Keratinocyte (primary cell): Measurements from ENCODE around the gene SLC17A3. TPM values are rescaled to one million over a fixed set of nuclear protein-coding genes. Genes with fewer than 3 reads are reported as not detected.

Experiments
- DNase-seq: peaks from one replicate; pipeline ENCODE4 v3.0.0-alpha.2; 2011; ENCODE audit warnings: low read depth, missing footprints, low spot score
- FAIRE-seq: peaks from 2 replicates; lab custom pipeline; 2011; peaks lifted over from hg19 to GRCh38; lab: Jason Lieb, UNC
- H2AFZ ChIP-seq: 2 replicates; pipeline ENCODE4 v1.6.0; 2012; ENCODE audit warnings: low read length, control low read depth, inconsistent platforms; ENCODE audit not compliant: control insufficient read depth
- H3K27ac ChIP-seq: 2 replicates; pipeline ENCODE4 v1.5.1; 2011; ENCODE audit warnings: low read length; ENCODE audit not compliant: control insufficient read depth, insufficient read depth
- H3K27me3 ChIP-seq: 3 replicates; pipeline ENCODE4 v1.6.0; 2011; ENCODE audit warnings: low read length; ENCODE audit not compliant: control insufficient read depth, insufficient read depth; ENCODE audit errors: extremely low read depth
- H3K36me3 ChIP-seq, 2 experiments: 2 replicates in 1 of 2; 3 replicates in 1 of 2; pipeline ENCODE4 v1.5.1; 2011; ENCODE audit warnings: low read length in 2 of 2, mild to moderate bottlenecking in 1 of 2; ENCODE audit not compliant: control insufficient read depth in 2 of 2, insufficient read depth in 2 of 2; ENCODE audit errors: extremely low read depth in 1 of 2
- H3K4me1 ChIP-seq: 3 replicates; pipeline ENCODE4 v1.5.1; 2011; ENCODE audit warnings: low read length; ENCODE audit not compliant: control insufficient read depth, insufficient read depth; ENCODE audit errors: extremely low read depth
- H3K4me2 ChIP-seq: 3 replicates; pipeline ENCODE4 v1.6.0; 2011; ENCODE audit warnings: low read depth, low read length; ENCODE audit not compliant: control insufficient read depth, insufficient read depth; ENCODE audit errors: extremely low read depth
- H3K4me3 ChIP-seq, 3 experiments: fragments of 200-600 bp in 1 of 3; sonication (generic) in 1 of 3; 2 replicates in 2 of 3; 3 replicates in 1 of 3; pipeline ENCODE4 v1.5.1; 2011 to 2016; ENCODE audit warnings: low read length in 3 of 3, mild to moderate bottlenecking in 3 of 3, control low read depth in 2 of 3, inconsistent platforms in 1 of 3, low read depth in 1 of 3, mixed read lengths in 1 of 3, mixed run types in 1 of 3, moderate library complexity in 1 of 3; ENCODE audit not compliant: control insufficient read depth in 2 of 3, insufficient read depth in 2 of 3; ENCODE audit errors: extremely low read depth in 1 of 3
- H3K79me2 ChIP-seq: 2 replicates; pipeline ENCODE4 v1.6.0; 2012; ENCODE audit warnings: low read length; ENCODE audit not compliant: control insufficient read depth, insufficient read depth
- H3K9ac ChIP-seq: 3 replicates; pipeline ENCODE4 v1.6.0; 2011; ENCODE audit warnings: low read length; ENCODE audit not compliant: control insufficient read depth, insufficient read depth; ENCODE audit errors: extremely low read depth
- H3K9me1 ChIP-seq: 3 replicates; pipeline ENCODE4 v1.6.0; 2011; ENCODE audit warnings: low read length; ENCODE audit not compliant: control insufficient read depth, insufficient read depth; ENCODE audit errors: extremely low read depth
- H3K9me3 ChIP-seq: 2 replicates; pipeline ENCODE4 v1.5.1; 2012; ENCODE audit warnings: low read depth, low read length; ENCODE audit not compliant: control insufficient read depth
- H4K20me1 ChIP-seq: 3 replicates; pipeline ENCODE4 v1.6.0; 2011; ENCODE audit warnings: low read length; ENCODE audit not compliant: control insufficient read depth, insufficient read depth; ENCODE audit errors: extremely low read depth
- CTCF ChIP-seq, 3 experiments: IDR thresholded peaks in 1 of 3; conservative IDR thresholded peaks in 1 of 3; optimal IDR thresholded peaks in 1 of 3; 2 replicates in 2 of 3; 3 replicates in 1 of 3; pipeline versions ENCODE3 to v1.5.1; 2011; ENCODE audit warnings: low read length in 3 of 3, mild to moderate bottlenecking in 3 of 3, moderate library complexity in 2 of 3, control low read depth in 1 of 3, inconsistent platforms in 1 of 3; ENCODE audit not compliant: insufficient read depth in 2 of 3; ENCODE audit errors: extremely low read depth in 1 of 3
- EZH2 ChIP-seq: IDR thresholded peaks from one replicate; pipeline ENCODE4 v1.6.1; 2012; ENCODE audit warnings: inconsistent platforms, mild to moderate bottlenecking, low read length, moderate library complexity
- dilution Hi-C: fragments of 300-500 bp; cut with MboI; formaldehyde crosslinking; loops from one replicate; pipeline ENCODE4 v1.7.0; 2020; ENCODE audit warnings: low sequenced_read_pairs; ENCODE audit not compliant: extremely low pct_ligation_motif_present
- polyA plus RNA-seq, 5 experiments: library from polyadenylated mRNA; depleted of rRNA in 3 of 5; stranded (reverse) in 3 of 5; stranded (forward) in 1 of 5; unstranded in 1 of 5; fragments of >200 nt; gene quantifications; 1 replicate in 1 of 5; 2 replicates in 3 of 5; 3 replicates in 1 of 5; pipeline versions ENCODE4 v1.2.1 to v1.2.3, GENCODE V29; 2011 to 2012; ENCODE audit warnings: missing spikeins in 2 of 5, low read depth in 1 of 5, low replicate concordance in 1 of 5

The SLC17A3 gene
- polyA plus RNA-seq, 1 donor (not counting 4 experiments of a cell fraction or from before 2014, with no cell fraction given) = not detected

GRCh38 chr6:25804804-25805203 lies 69.2 kb downstream of the SLC17A3 start:
- H3K9ac ChIP-seq = no peak overlapping the region
- DNase-seq (no peak), FAIRE-seq (no peak)
- no peak overlapping the region for H2AFZ ChIP-seq
- no peaks in the 10 kb centered on the region for H3K4me1 ChIP-seq
- no peak for TF ChIP-seq CTCF (optimal IDR thresholded peaks at IDR 0.05 in 1 of 3, IDR thresholded peaks at IDR 0.05 in 1 of 3, conservative IDR thresholded peaks at IDR 0.05 in 1 of 3; ENCODE audit: extremely low read depth in 1 of 3, insufficient read depth in 2 of 3, low read length in 3 of 3)
- TF ChIP-seq EZH2 = no peak
- H3K79me2 ChIP-seq = no peaks in the 10 kb centered on the region
- no peak overlapping the region for H3K27ac ChIP-seq
- dilution Hi-C loops = no loop called here
- H3K27me3 ChIP-seq = peaks cover 4% of the 10 kb centered on the region
- H4K20me1 ChIP-seq = no peaks in the 10 kb centered on the region
- no peaks in the 10 kb centered on the region for H3K36me3 ChIP-seq
- no peak overlapping the region for H3K4me2 ChIP-seq
- H3K9me3 ChIP-seq = no peaks in the 10 kb centered on the region
- H3K9me1 ChIP-seq = no peaks in the 10 kb centered on the region
- no peak overlapping the region for H3K4me3 ChIP-seq

GRCh38 chr6:25801436-25801835 lies 72.6 kb downstream of the SLC17A3 start:
- no peak for TF ChIP-seq CTCF (optimal IDR thresholded peaks at IDR 0.05 in 1 of 3, IDR thresholded peaks at IDR 0.05 in 1 of 3, conservative IDR thresholded peaks at IDR 0.05 in 1 of 3; ENCODE audit: extremely low read depth in 1 of 3, insufficient read depth in 2 of 3, low read length in 3 of 3)
- no peak for TF ChIP-seq EZH2
- Histone ChIP-seq H3K36me3 (no peaks in the 10 kb centered on the region), H3K9me3 (no peaks in the 10 kb centered on the region), H3K4me1 (no peaks in the 10 kb centered on the region), H3K9ac (no peak overlapping the region), H2AFZ (no peak overlapping the region), H3K27ac (no peak overlapping the region), H4K20me1 (no peaks in the 10 kb centered on the region), H3K4me2 (no peak overlapping the region), H3K79me2 (no peaks in the 10 kb centered on the region), H3K27me3 (peaks cover 4% of the 10 kb centered on the region), H3K9me1 (no peaks in the 10 kb centered on the region), H3K4me3 (no peak overlapping the region)
- DNase-seq (no peak), FAIRE-seq (no peak)
- dilution Hi-C loops = no loop called here

Other genes starting within 250 kb of the SLC17A3 start
- not detected in 3 replicates for gene SCGN, start 222.0 kb downstream of the SLC17A3 start, polyA plus RNA-seq
- gene SLC17A4, start 119.5 kb downstream of the SLC17A3 start, polyA plus RNA-seq = not detected in 3 replicates
- gene SLC17A1, start 42.2 kb downstream of the SLC17A3 start, polyA plus RNA-seq = not detected in 3 replicates
- not detected in 3 replicates for gene SLC17A2, start 56.4 kb upstream of the SLC17A3 start, polyA plus RNA-seq
- gene TRIM38, start 88.6 kb upstream of the SLC17A3 start, polyA plus RNA-seq = 5.2 to 7.8 TPM (median 6.7 TPM) in 3 replicates
- gene HFE, start 213.2 kb upstream of the SLC17A3 start, polyA plus RNA-seq = 13.8 to 18.6 TPM (median 18.4 TPM) in 3 replicates